Activated effector memory CD4-positive, alpha-beta T cell treated with anti-CD3 and anti-CD28 coated beads, Interleukin-2, amount 50 U/mL, for 16 hours (primary cell): ENCODE measurements around the gene ARR3.
"Not testable (repeated sequence)": the region's sequence is repeated elsewhere in the genome, so short reads cannot be mapped to it uniquely, and the experiment has no call there.

Source experiments
- DNase-seq: peaks from one replicate; pipeline ENCODE4 v3.0.0-alpha.2; 2020

The ARR3 gene

GRCh38 chrX:70281951-70282350, 13.8 kb downstream of the ARR3 start, which contains the start of gene RAB41:
RAB41 (plus strand) TSS chrX:70282172; CDS start chrX:70282218, 46 bp downstream.
- no peak for DNase-seq

- no peak for DNase-seq
Observed at GRCh38 chrX:70289168-70289792, 21.1 kb downstream of the ARR3 start.

GRCh38 chrX:70289793-70290770, 21.9 kb downstream of the ARR3 start, which contains the start of the genes KIF4A and PDZD11:
KIF4A (plus strand) TSS chrX:70290104; CDS start chrX:70290459, 355 bp downstream.
PDZD11 (minus strand) TSS chrX:70289927; CDS start chrX:70289341, 586 bp downstream.
- DNase-seq: peak; percentile 92

- no peak for DNase-seq
Observed at GRCh38 chrX:70292788-70293187, 24.7 kb downstream of the ARR3 start.

- DNase-seq: no peak
Observed at GRCh38 chrX:70293621-70294020, 25.5 kb downstream of the ARR3 start.

GRCh38 chrX:70301716-70302115, 33.6 kb downstream of the ARR3 start:
- no peak for DNase-seq

- DNase-seq: no peak
Observed at GRCh38 chrX:70313503-70313902, 45.4 kb downstream of the ARR3 start.

- no peak for DNase-seq
Observed at GRCh38 chrX:70322784-70323183, 54.6 kb downstream of the ARR3 start.

- DNase-seq: not testable (repeated sequence)
Observed at GRCh38 chrX:70323628-70324027, 55.5 kb downstream of the ARR3 start.

- no peak for DNase-seq
Observed at GRCh38 chrX:70324326-70324725, 56.2 kb downstream of the ARR3 start.

- DNase-seq: no peak
Observed at GRCh38 chrX:70331161-70331560, 63.0 kb downstream of the ARR3 start.
